Measurements from ENCODE around the gene SLC7A6OS.

Gene SLC7A6OS

GRCh38 chr16:68338326-68339119, 27.8 kb upstream of the SLC7A6OS start:
- no peak for DNase-seq (ENCODE audit: low read depth, low spot score)
- CTCF ChIA-PET = interaction anchor here (1.2 to 2.9 kb wide), 4 partner anchors 10 to 98 kb away, joined by 4 to 17 read pairs (median 10); partner anchors contain the start of gene SLC7A6
- POLR2A ChIA-PET = no interaction called here

GRCh38 chr16:68335175-68335574, 24.4 kb upstream of the SLC7A6OS start:
- no peak for TF ChIP-seq CTCF (IDR thresholded peaks at IDR 0.05; ENCODE audit: insufficient read depth, low read length, missing control alignments)
- no peak for DNase-seq (ENCODE audit: low read depth, low spot score)
- ChIA-PET POLR2A (no interaction called here), CTCF (interaction anchor here (15.2 kb wide), 1 partner anchor 74 kb away, joined by 374 read pairs; the partner anchor contains the start of gene SLC7A6)
- no peak overlapping the region for H3K4me3 ChIP-seq (ENCODE audit: low read depth, low read length)

More at GRCh38 chr16:68338326-68339119, 27.8 kb upstream of the SLC7A6OS start:
- no peak overlapping the region for H3K4me3 ChIP-seq (ENCODE audit: low read depth, low read length)
- TF ChIP-seq CTCF (IDR thresholded peaks at IDR 0.05; ENCODE audit: insufficient read depth, low read length, missing control alignments) = no peak

- no peak for TF ChIP-seq CTCF (IDR thresholded peaks at IDR 0.05; ENCODE audit: insufficient read depth, low read length, missing control alignments)
- H3K4me3 ChIP-seq (ENCODE audit: low read depth, low read length) = no peak overlapping the region
- no peak for DNase-seq (ENCODE audit: low read depth, low spot score)
- ChIA-PET CTCF (interaction anchor here (0.8 to 15.2 kb wide), 9 partner anchors 11 to 292 kb away, joined by 3 to 374 read pairs (median 3); partner anchors contain the start of gene SLC7A6), POLR2A (no interaction called here)
These were observed 21.8 kb upstream of the SLC7A6OS start for GRCh38 chr16:68332411-68333121.

- no peak overlapping the region for H3K4me3 ChIP-seq (ENCODE audit: low read depth, low read length)
- TF ChIP-seq CTCF (IDR thresholded peaks at IDR 0.05; ENCODE audit: insufficient read depth, low read length, missing control alignments) = no peak
- peak; percentile 37 for DNase-seq (ENCODE audit: low read depth, low spot score)
- ChIA-PET POLR2A (no interaction called here), CTCF (interaction anchor here (0.8 to 15.2 kb wide), 8 partner anchors 10 to 291 kb away, joined by 3 to 374 read pairs (median 4); partner anchors contain the start of gene SLC7A6)
These were observed 21.2 kb upstream of the SLC7A6OS start for GRCh38 chr16:68331879-68332410.

GRCh38 chr16:68328860-68329390, 18.2 kb upstream of the SLC7A6OS start:
- DNase-seq (ENCODE audit: low read depth, low spot score) = no peak
- ChIA-PET CTCF (interaction anchor here (0.7 to 15.2 kb wide), 40 partner anchors 9 to 363 kb away, joined by 3 to 374 read pairs (median 6); partner anchors contain the start of genes ESRP2, PLA2G15, PRMT7 and SLC7A6), POLR2A (interaction anchor here (0.6 to 1.0 kb wide), 2 partner anchors 65 to 69 kb away, joined by 3 read pairs; partner anchors contain the start of gene SLC7A6)
- TF ChIP-seq CTCF (IDR thresholded peaks at IDR 0.05; ENCODE audit: insufficient read depth, low read length, missing control alignments) = no peak
- no peak overlapping the region for H3K4me3 ChIP-seq (ENCODE audit: low read depth, low read length)

Data from AG04449 (cell line).